RWPE2 (cell line): ENCODE results near the gene YJEFN3.

Source experiments
- ATAC-seq: fragments of 200-7000 bp; cut with Tn5 transposase; 3 replicates; pipeline ENCODE4 v1.9.1; 2021; ENCODE audit warnings: low read depth
- DNase-seq: peaks from one replicate; pipeline ENCODE4 v3.0.0-alpha.2; 2020; ENCODE audit warnings: low spot score
- H3K27ac ChIP-seq: fragments of 450-650 bp; 2 replicates; pipeline ENCODE4 v1.5.1; 2017; ENCODE audit warnings: mild to moderate bottlenecking; ENCODE audit not compliant: poor library complexity, severe bottlenecking
- H3K27me3 ChIP-seq: fragments of 250-450 bp; sonication (Bioruptor Pico); 2 replicates; pipeline ENCODE4 v1.5.1; 2021; ENCODE audit warnings: mild to moderate bottlenecking, moderate library complexity; ENCODE audit not compliant: insufficient read depth, poor library complexity, severe bottlenecking
- H3K36me3 ChIP-seq: fragments of 250-450 bp; sonication (Bioruptor Pico); 2 replicates; pipeline ENCODE4 v1.5.1; 2020; ENCODE audit warnings: low read depth, mild to moderate bottlenecking, moderate library complexity
- H3K4me1 ChIP-seq: fragments of 250-450 bp; sonication (Bioruptor Pico); 2 replicates; pipeline ENCODE4 v1.5.1; 2021; ENCODE audit warnings: mild to moderate bottlenecking, moderate library complexity; ENCODE audit not compliant: insufficient read depth, poor library complexity, severe bottlenecking
- H3K4me3 ChIP-seq: fragments of 250-450 bp; sonication (Bioruptor Pico); 2 replicates; pipeline ENCODE4 v1.5.1; 2021; ENCODE audit warnings: mild to moderate bottlenecking, moderate library complexity; ENCODE audit not compliant: severe bottlenecking
- H3K9me3 ChIP-seq: fragments of 250-450 bp; sonication (Bioruptor Pico); 2 replicates; pipeline ENCODE4 v1.5.1; 2021; ENCODE audit warnings: mild to moderate bottlenecking, moderate library complexity; ENCODE audit not compliant: severe bottlenecking
- CTCF ChIP-seq: fragments of 450-650 bp; IDR thresholded peaks from one replicate; pipeline ENCODE4 v1.5.1; 2017; ENCODE audit warnings: mild to moderate bottlenecking, moderate library complexity; ENCODE audit not compliant: poor library complexity, severe bottlenecking

YJEFN3 gene

GRCh38 chr19:19527674-19528625 lies 761 bp upstream of the YJEFN3 start:
- DNase-seq (peak; percentile 52), ATAC-seq (no peak)
- Histone ChIP-seq H3K27me3 (no peaks in the 10 kb centered on the region), H3K27ac (no peak overlapping the region), H3K9me3 (no peaks in the 10 kb centered on the region), H3K4me1 (no peaks in the 10 kb centered on the region), H3K36me3 (peaks cover 15% of the 10 kb centered on the region), H3K4me3 (no peak overlapping the region)
- TF ChIP-seq CTCF, result no peak

GRCh38 chr19:19529783-19530422 lies 1.2 kb downstream of the YJEFN3 start:
- DNase-seq, result no peak
- peaks cover 13% of the 10 kb centered on the region for H3K36me3 ChIP-seq
- H3K4me3 ChIP-seq, result no peak overlapping the region
- H3K27me3 ChIP-seq, result no peaks in the 10 kb centered on the region
- H3K27ac ChIP-seq, result no peak overlapping the region
- ATAC-seq, result no peak
- TF ChIP-seq CTCF, result no peak
- no peaks in the 10 kb centered on the region for H3K9me3 ChIP-seq
- no peaks in the 10 kb centered on the region for H3K4me1 ChIP-seq

- Histone ChIP-seq H3K4me1 (no peaks in the 10 kb centered on the region), H3K27ac (no peak overlapping the region), H3K9me3 (no peaks in the 10 kb centered on the region), H3K4me3 (no peak overlapping the region), H3K27me3 (no peaks in the 10 kb centered on the region), H3K36me3 (peaks cover 13% of the 10 kb centered on the region)
- TF ChIP-seq CTCF, result no peak
- DNase-seq (no peak), ATAC-seq (no peak)
These were observed 1.7 kb downstream of the YJEFN3 start for GRCh38 chr19:19530423-19530804.

- H3K4me3 ChIP-seq, result no peak overlapping the region
- ATAC-seq (no peak), DNase-seq (no peak)
- H3K27ac ChIP-seq, result no peak overlapping the region
- H3K4me1 ChIP-seq, result no peaks in the 10 kb centered on the region
- TF ChIP-seq CTCF, result no peak
- no peaks in the 10 kb centered on the region for H3K27me3 ChIP-seq
- H3K36me3 ChIP-seq, result peaks cover 13% of the 10 kb centered on the region
- no peaks in the 10 kb centered on the region for H3K9me3 ChIP-seq
These were observed 2.2 kb downstream of the YJEFN3 start for GRCh38 chr19:19530889-19531288.
